ENCODE data around the gene OR10AD1. TPM values are rescaled to one million over a fixed set of nuclear protein-coding genes. Genes with fewer than 3 reads are reported as not detected.

OR10AD1 gene
- total and polyA plus RNA-seq, 9 of the 15 experiments (the other 6 are each of a cell fraction or from before 2014, with no cell fraction given), result not detected

- DNase-seq (ENCODE audit: extremely low read depth in 1 of 4, low spot score in 3 of 4), result no peak
- no peak for FAIRE-seq
- Histone ChIP-seq H2AFZ (ENCODE audit: low read depth, low read length) (no peak overlapping the region), H3K36me3 (ENCODE audit: control insufficient read depth, insufficient read depth, low read length) (no peaks in the 10 kb centered on the region), H3K9me3 (replicated peaks; ENCODE audit: control insufficient read depth, insufficient read depth, low read depth, low read length) (no peaks in the 10 kb centered on the region), H3K9ac (ENCODE audit: insufficient read depth in 1 of 2, low read depth in 2 of 2, low read length in 2 of 2) (no peak overlapping the region), H3K4me1 (replicated peaks in 1 of 2; ENCODE audit: control insufficient read depth in 2 of 2, insufficient read depth in 2 of 2, low read length in 2 of 2) (peaks cover 4 to 9% of the 10 kb centered on the region in 2 experiments; a peak in 3 of 5 replicates), H3K27ac (ENCODE audit: extremely low read depth, low read depth, low read length) (no peak overlapping the region), H3K27me3 (ENCODE audit: control insufficient read depth in 2 of 2, insufficient read depth in 2 of 2, low read length in 2 of 2) (no peaks in the 10 kb centered on the region; a peak in 2 of 5 replicates), H3K4me3 (no peak overlapping the region), H3K9me1 (ENCODE audit: control insufficient read depth, insufficient read depth, low read length) (no peaks in the 10 kb centered on the region), H3K79me2 (ENCODE audit: control insufficient read depth, insufficient read depth, low read length) (peaks cover 16% of the 10 kb centered on the region), H3K4me2 (ENCODE audit: insufficient read depth, low read length) (no peak overlapping the region), H4K20me1 (replicated peaks; ENCODE audit: control insufficient read depth, insufficient read depth, low read length) (no peaks in the 10 kb centered on the region)
- ChIA-PET POLR2A (no interaction called here), CTCF (ENCODE audit: low intra/inter-chr PET ratio) (no interaction called here)
- intact Hi-C loops (cut with micrococcal nuclease) (no loop called here), in situ Hi-C loops (cut with MboI) (no loop called here)
- no TSS peak for BruUV-seq (replicated peaks)
- WGBS (ENCODE audit: insufficient coverage, low coverage, missing lambda C conversion rate), result 0% methylated on average over 1 of the region's 1 CpG
- ATAC-seq, result no peak
- no peak for TF ChIP-seq PURB (CRISPR knock-in tag; IDR thresholded peaks at IDR 0.05; ENCODE audit: low read depth)
- peak; percentile 31; the same call in 1 of the 2 replicates for TF ChIP-seq RFX1 (IDR thresholded peaks at IDR 0.05)
These were observed 8.3 kb downstream of the OR10AD1 start for GRCh38 chr12:48194799-48195201.

DNA sequence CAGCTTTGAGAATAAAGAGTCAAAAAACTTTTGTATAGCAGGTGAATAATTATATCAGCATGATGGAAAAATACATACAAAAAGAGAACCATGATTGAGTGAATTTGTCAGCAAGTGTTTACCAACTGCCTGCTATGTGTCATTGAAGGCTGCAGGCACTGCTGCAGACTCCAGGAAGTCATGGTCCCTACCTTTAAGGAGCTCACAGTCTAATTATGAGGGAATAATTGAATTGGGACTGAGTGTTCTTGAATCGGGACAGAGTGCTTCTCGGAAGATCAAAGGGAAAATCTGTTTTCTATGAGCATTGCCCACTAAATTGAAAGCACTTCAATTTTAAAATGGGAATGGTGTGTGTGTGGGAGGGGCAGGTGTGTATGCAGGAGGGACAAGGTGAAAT lies 9.5 kb downstream of the OR10AD1 start:
- FAIRE-seq (no peak), DNase-seq (ENCODE audit: extremely low read depth in 1 of 4, low spot score in 3 of 4) (no peak), ATAC-seq (no peak)
- Histone ChIP-seq H3K36me3 (ENCODE audit: control insufficient read depth, insufficient read depth, low read length) (no peaks in the 10 kb centered on the region), H3K27ac (ENCODE audit: extremely low read depth, low read depth, low read length) (no peak overlapping the region), H3K9ac (ENCODE audit: insufficient read depth in 1 of 2, low read depth in 2 of 2, low read length in 2 of 2) (no peak overlapping the region), H3K9me1 (ENCODE audit: control insufficient read depth, insufficient read depth, low read length) (no peaks in the 10 kb centered on the region), H3K4me3 (no peak overlapping the region), H3K79me2 (ENCODE audit: control insufficient read depth, insufficient read depth, low read length) (peaks cover 4% of the 10 kb centered on the region), H2AFZ (ENCODE audit: low read depth, low read length) (no peak overlapping the region), H3K4me1 (replicated peaks in 1 of 2; ENCODE audit: control insufficient read depth in 2 of 2, insufficient read depth in 2 of 2, low read length in 2 of 2) (peaks cover 4 to 7% of the 10 kb centered on the region in 2 experiments; a peak in 3 of 5 replicates), H3K27me3 (ENCODE audit: control insufficient read depth in 2 of 2, insufficient read depth in 2 of 2, low read length in 2 of 2) (no peaks in the 10 kb centered on the region; a peak in 2 of 5 replicates), H4K20me1 (replicated peaks; ENCODE audit: control insufficient read depth, insufficient read depth, low read length) (no peaks in the 10 kb centered on the region), H3K4me2 (ENCODE audit: insufficient read depth, low read length) (no peak overlapping the region), H3K9me3 (replicated peaks; ENCODE audit: control insufficient read depth, insufficient read depth, low read depth, low read length) (no peaks in the 10 kb centered on the region)
- ChIA-PET POLR2A (interaction anchor here (0.6 to 1.5 kb wide), 2 partner anchors 10 to 12 kb away, joined by 3 read pairs; no protein-coding TSS in a partner anchor), CTCF (ENCODE audit: low intra/inter-chr PET ratio) (no interaction called here)
- BruUV-seq (replicated peaks), result no TSS peak
- TF ChIP-seq CBFB (CRISPR knock-in tag; IDR thresholded peaks at IDR 0.05) (no peak), ZNF239 (CRISPR knock-in tag; IDR thresholded peaks at IDR 0.05) (no peak), LEF1 (IDR thresholded peaks at IDR 0.05) (peak; percentile 20; the same call in 1 of the 2 replicates)
- in situ Hi-C loops (cut with MboI), result no loop called here
- intact Hi-C loops (cut with micrococcal nuclease), result no loop called here
- whole genome bisulfite sequencing (ENCODE audit: insufficient coverage, low coverage, missing lambda C conversion rate), result 0% methylated on average over 2 of the region's 2 CpGs

All from K562 (cell line).